ENCODE measurements around the gene RPAP2. TPM values are rescaled to one million over a fixed set of nuclear protein-coding genes. Genes with fewer than 3 reads are reported as not detected.
A peak's percentile ranks its signal among the peaks of the same experiment; 100 is the strongest.
"Not testable (repeated sequence)": the region's sequence is repeated elsewhere in the genome, so short reads cannot be mapped to it uniquely, and the experiment has no call there.

Gene RPAP2
- total and polyA plus RNA-seq, 10 of the 15 experiments (the other 5 are each of a cell fraction or from before 2014, with no cell fraction given): 11.4 to 39.5 (median 21.7) TPM

DNA sequence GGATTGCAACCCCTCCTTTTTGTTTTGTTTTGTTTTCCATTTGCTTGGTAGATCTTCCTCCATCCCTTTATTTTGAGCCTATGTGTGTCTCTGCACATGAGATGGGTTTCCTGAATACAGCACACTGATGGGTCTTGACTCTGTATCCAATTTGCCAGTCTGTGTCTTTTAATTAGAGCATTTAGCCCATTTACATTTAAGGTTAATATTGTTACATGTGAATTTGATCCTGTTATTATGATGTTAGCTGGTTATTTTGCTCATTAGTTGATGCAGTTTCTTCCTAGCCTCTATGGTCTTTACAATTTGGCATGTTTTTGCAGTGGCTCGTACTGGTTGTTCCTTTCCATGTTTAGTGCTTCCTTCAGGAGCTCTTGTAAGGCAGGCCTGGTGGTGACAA lies 135.7 kb downstream of the RPAP2 start:
- 14% methylated on average over 1 of the region's 1 CpG for WGBS (ENCODE audit: insufficient coverage, insufficient replicate concordance, low lambda C conversion rate, missing lambda C conversion rate)
- H3K4me3 ChIP-seq; ATAC-seq; H3K36me3 ChIP-seq (ENCODE audit: control insufficient read depth in 2 of 2, insufficient read depth in 2 of 2, low read length in 1 of 2); POLR2A ChIA-PET; DNase-seq (ENCODE audit: low read depth, low spot score); H4K20me1 ChIP-seq (ENCODE audit: control insufficient read depth, insufficient read depth); SMC1A ChIA-PET (ENCODE audit: uncharacterized antibody, unreplicated experiment); BruUV-seq (replicated peaks); H2AFZ ChIP-seq (ENCODE audit: control insufficient read depth, low read depth, low read length); H3K4me1 ChIP-seq (ENCODE audit: control insufficient read depth, insufficient read depth, low read length); H3K9me3 ChIP-seq (replicated peaks; ENCODE audit: control insufficient read depth, insufficient read depth, low read length); H3K27me3 ChIP-seq (replicated peaks in 1 of 2; ENCODE audit: control insufficient read depth in 2 of 2, insufficient read depth in 2 of 2, low read length in 1 of 2); RAD21 ChIA-PET (ENCODE audit: unreplicated experiment); H3K79me2 ChIP-seq (ENCODE audit: control insufficient read depth, insufficient read depth, low read length); in situ Hi-C loops (cut with MboI); intact Hi-C loops (cut with micrococcal nuclease; ENCODE audit: unreplicated experiment); FAIRE-seq; CTCF ChIA-PET; H3K4me2 ChIP-seq (ENCODE audit: control insufficient read depth, insufficient read depth); H3K27ac ChIP-seq (ENCODE audit: control insufficient read depth, insufficient read depth); H3K9ac ChIP-seq (ENCODE audit: control insufficient read depth, insufficient read depth, low read length): not testable (repeated sequence)

DNA sequence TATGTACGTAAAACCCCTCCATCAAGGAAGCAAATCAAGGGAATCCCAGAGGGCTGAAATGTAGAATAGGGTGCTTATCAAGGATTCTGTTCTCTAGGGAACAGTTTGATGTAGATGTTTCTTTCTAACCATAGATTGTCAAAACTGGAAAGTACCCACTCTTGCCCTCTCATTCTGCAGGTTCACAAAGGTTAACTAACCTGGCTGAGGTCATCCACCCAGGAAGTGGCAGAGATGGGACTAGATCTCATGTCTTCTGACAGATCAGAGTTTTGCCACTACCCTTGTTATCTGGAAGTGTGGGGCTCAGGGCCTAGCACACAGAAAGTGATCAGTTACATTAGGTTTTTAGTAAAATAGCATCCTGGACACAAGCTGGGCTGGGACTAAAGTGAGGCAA lies 140.4 kb downstream of the RPAP2 start:
- DNase-seq (ENCODE audit: low read depth, low spot score) (peak; percentile 13), ATAC-seq (peak; percentile 73)
- no peak overlapping the region for H3K4me3 ChIP-seq

More for the DNA sequence above, 140.4 kb downstream of the RPAP2 start:
- WGBS (ENCODE audit: insufficient coverage, insufficient replicate concordance, low lambda C conversion rate, missing lambda C conversion rate): 0% methylated on average over 1 of the region's 1 CpG
- TF ChIP-seq MTA2 (IDR thresholded peaks at IDR 0.05; ENCODE audit: low read depth) (peak; percentile 24; the same call in 1 of the 2 replicates), BRCA1 (IDR thresholded peaks at IDR 0.05; ENCODE audit: low read depth, low read length) (no peak), POLR2A (IDR thresholded peaks at IDR 0.05; ENCODE audit: low read depth, low read length) (no peak), EED (IDR thresholded peaks at IDR 0.05; ENCODE audit: low read depth) (no peak), IKZF1 (conservative IDR thresholded peaks at IDR 0.05) (no peak), NR2F1 (conservative IDR thresholded peaks at IDR 0.05) (peak; percentile 73)
- TF ChIP-seq, protein P1, sequence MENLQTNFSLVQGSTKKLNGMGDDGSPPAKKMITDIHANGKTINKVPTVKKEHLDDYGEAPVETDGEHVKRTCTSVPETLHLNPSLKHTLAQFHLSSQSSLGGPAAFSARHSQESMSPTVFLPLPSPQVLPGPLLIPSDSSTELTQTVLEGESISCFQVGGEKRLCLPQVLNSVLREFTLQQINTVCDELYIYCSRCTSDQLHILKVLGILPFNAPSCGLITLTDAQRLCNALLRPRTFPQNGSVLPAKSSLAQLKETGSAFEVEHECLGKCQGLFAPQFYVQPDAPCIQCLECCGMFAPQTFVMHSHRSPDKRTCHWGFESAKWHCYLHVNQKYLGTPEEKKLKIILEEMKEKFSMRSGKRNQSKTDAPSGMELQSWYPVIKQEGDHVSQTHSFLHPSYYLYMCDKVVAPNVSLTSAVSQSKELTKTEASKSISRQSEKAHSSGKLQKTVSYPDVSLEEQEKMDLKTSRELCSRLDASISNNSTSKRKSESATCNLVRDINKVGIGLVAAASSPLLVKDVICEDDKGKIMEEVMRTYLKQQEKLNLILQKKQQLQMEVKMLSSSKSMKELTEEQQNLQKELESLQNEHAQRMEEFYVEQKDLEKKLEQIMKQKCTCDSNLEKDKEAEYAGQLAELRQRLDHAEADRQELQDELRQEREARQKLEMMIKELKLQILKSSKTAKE (IDR thresholded peaks at IDR 0.05; ENCODE audit: low read depth, poor library complexity, severe bottlenecking): no peak
- TF ChIP-seq, protein P2, sequence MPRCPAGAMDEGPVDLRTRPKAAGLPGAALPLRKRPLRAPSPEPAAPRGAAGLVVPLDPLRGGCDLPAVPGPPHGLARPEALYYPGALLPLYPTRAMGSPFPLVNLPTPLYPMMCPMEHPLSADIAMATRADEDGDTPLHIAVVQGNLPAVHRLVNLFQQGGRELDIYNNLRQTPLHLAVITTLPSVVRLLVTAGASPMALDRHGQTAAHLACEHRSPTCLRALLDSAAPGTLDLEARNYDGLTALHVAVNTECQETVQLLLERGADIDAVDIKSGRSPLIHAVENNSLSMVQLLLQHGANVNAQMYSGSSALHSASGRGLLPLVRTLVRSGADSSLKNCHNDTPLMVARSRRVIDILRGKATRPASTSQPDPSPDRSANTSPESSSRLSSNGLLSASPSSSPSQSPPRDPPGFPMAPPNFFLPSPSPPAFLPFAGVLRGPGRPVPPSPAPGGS (IDR thresholded peaks at IDR 0.05; ENCODE audit: borderline replicate concordance, insufficient read depth, low read depth, low read length, poor library complexity, severe bottlenecking): no peak
- TF ChIP-seq, protein P3, sequence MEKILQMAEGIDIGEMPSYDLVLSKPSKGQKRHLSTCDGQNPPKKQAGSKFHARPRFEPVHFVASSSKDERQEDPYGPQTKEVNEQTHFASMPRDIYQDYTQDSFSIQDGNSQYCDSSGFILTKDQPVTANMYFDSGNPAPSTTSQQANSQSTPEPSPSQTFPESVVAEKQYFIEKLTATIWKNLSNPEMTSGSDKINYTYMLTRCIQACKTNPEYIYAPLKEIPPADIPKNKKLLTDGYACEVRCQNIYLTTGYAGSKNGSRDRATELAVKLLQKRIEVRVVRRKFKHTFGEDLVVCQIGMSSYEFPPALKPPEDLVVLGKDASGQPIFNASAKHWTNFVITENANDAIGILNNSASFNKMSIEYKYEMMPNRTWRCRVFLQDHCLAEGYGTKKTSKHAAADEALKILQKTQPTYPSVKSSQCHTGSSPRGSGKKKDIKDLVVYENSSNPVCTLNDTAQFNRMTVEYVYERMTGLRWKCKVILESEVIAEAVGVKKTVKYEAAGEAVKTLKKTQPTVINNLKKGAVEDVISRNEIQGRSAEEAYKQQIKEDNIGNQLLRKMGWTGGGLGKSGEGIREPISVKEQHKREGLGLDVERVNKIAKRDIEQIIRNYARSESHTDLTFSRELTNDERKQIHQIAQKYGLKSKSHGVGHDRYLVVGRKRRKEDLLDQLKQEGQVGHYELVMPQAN (conservative IDR thresholded peaks at IDR 0.05): no peak
- Histone ChIP-seq H3K36me3 (ENCODE audit: control insufficient read depth in 2 of 2, insufficient read depth in 2 of 2, low read length in 1 of 2) (no peaks in the 10 kb centered on the region), H3K4me1 (ENCODE audit: control insufficient read depth, insufficient read depth, low read length) (no peaks in the 10 kb centered on the region), H4K20me1 (ENCODE audit: control insufficient read depth, insufficient read depth) (no peaks in the 10 kb centered on the region), H2AFZ (ENCODE audit: control insufficient read depth, low read depth, low read length) (no peak overlapping the region; the same call in 1 of the 2 replicates), H3K79me2 (ENCODE audit: control insufficient read depth, insufficient read depth, low read length) (no peaks in the 10 kb centered on the region), H3K4me2 (ENCODE audit: control insufficient read depth, insufficient read depth) (no peak overlapping the region), H3K9me3 (replicated peaks; ENCODE audit: control insufficient read depth, insufficient read depth, low read length) (no peaks in the 10 kb centered on the region), H3K27me3 (replicated peaks in 1 of 2; ENCODE audit: control insufficient read depth in 2 of 2, insufficient read depth in 2 of 2, low read length in 1 of 2) (no peaks in the 10 kb centered on the region), H3K27ac (ENCODE audit: control insufficient read depth, insufficient read depth) (no peak overlapping the region), H3K9ac (ENCODE audit: control insufficient read depth, insufficient read depth, low read length) (no peak overlapping the region)
- POLR2A ChIA-PET: no interaction called here
- in situ Hi-C loops (cut with MboI) (no loop called here), intact Hi-C loops (cut with micrococcal nuclease; ENCODE audit: unreplicated experiment) (no loop called here)
- SMC1A ChIA-PET (ENCODE audit: uncharacterized antibody, unreplicated experiment): interaction anchor here (1.6 to 1.7 kb wide), 2 partner anchors 8 to 22 kb away, joined by 3 to 4 read pairs; no protein-coding TSS in a partner anchor
- no TSS peak for BruUV-seq (replicated peaks)
- FAIRE-seq: no peak
- RAD21 ChIA-PET (ENCODE audit: unreplicated experiment): interaction anchor here (1.0 to 1.5 kb wide), 2 partner anchors 13 to 40 kb away, joined by 3 read pairs; no protein-coding TSS in a partner anchor
- CTCF ChIA-PET: interaction anchor here (0.7 to 0.8 kb wide), 2 partner anchors 74 to 158 kb away, joined by 3 read pairs; no protein-coding TSS in a partner anchor
